Fibroblast of mammary gland (primary cell): ENCODE results near the gene ZBTB34.

ENCODE experiments used
- DNase-seq: peaks from one replicate; pipeline ENCODE4 v3.0.0-alpha.2; 2010; ENCODE audit warnings: low read depth
- H3K4me3 ChIP-seq: 2 replicates; pipeline ENCODE4 v1.5.1; 2011; ENCODE audit warnings: low read depth, mild to moderate bottlenecking, low read length, moderate library complexity; ENCODE audit not compliant: control insufficient read depth
- TF ChIP-seq, protein P1 (sequence below): conservative IDR thresholded peaks from 2 replicates; pipeline ENCODE4 v1.5.1; 2011; ENCODE audit warnings: low read depth, low read length, inconsistent platforms; ENCODE audit not compliant: control insufficient read depth, insufficient read depth

ZBTB34 gene

DNA sequence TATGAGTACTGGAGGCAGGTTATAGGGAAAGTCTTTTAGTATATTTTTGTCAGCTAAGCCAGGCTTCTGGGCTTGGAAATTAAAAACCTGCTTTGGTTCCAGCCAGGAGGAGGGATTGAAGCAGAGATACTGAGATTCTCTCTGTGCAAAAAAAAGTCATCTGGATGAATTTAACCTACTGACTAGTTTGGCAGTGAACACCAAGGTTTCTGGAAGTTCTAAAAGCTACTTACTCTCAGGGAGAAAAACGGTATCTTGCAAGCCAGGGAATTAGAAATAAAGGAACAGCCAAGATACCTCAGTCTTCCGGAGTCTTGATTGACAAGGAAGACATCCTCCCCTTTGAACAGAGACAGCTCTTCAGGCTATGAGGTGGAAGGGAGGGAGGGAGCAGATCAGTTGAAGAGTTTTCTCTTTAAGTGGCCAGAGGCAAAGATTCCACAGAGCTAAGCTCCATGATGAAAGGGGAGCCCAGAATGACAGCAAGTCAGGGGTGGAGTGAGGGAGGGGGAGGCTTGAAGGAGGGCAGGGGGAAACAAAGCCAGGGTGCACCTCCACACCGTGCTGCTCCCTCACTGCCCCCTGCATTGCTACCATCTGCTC is 8.3 kb upstream of the ZBTB34 start:
- no peak overlapping the region for H3K4me3 ChIP-seq
- DNase-seq = no peak
- TF ChIP-seq, protein P1, sequence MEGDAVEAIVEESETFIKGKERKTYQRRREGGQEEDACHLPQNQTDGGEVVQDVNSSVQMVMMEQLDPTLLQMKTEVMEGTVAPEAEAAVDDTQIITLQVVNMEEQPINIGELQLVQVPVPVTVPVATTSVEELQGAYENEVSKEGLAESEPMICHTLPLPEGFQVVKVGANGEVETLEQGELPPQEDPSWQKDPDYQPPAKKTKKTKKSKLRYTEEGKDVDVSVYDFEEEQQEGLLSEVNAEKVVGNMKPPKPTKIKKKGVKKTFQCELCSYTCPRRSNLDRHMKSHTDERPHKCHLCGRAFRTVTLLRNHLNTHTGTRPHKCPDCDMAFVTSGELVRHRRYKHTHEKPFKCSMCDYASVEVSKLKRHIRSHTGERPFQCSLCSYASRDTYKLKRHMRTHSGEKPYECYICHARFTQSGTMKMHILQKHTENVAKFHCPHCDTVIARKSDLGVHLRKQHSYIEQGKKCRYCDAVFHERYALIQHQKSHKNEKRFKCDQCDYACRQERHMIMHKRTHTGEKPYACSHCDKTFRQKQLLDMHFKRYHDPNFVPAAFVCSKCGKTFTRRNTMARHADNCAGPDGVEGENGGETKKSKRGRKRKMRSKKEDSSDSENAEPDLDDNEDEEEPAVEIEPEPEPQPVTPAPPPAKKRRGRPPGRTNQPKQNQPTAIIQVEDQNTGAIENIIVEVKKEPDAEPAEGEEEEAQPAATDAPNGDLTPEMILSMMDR = no peak

DNA sequence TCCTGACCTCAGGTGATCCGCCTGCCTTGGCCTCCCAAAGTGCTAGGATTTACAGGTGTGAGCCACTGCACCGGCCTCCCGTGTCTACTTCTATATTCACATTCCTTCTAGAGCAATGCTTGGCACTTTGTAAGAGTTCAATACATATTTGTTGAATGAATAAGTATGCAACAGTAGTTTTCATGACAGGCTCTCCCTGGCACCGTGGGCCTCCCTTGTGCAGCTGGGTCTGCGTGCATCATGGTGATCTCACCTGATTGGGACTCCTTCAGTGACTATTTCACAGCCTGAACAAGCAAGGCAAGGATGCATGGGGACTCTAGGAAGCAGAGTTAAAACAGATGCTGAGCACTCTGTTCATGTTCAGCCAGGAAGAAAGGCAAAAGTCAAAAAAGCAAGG is 6.8 kb upstream of the ZBTB34 start:
- no peak for DNase-seq
- H3K4me3 ChIP-seq = no peak overlapping the region
- TF ChIP-seq, protein P1 = no peak

DNA sequence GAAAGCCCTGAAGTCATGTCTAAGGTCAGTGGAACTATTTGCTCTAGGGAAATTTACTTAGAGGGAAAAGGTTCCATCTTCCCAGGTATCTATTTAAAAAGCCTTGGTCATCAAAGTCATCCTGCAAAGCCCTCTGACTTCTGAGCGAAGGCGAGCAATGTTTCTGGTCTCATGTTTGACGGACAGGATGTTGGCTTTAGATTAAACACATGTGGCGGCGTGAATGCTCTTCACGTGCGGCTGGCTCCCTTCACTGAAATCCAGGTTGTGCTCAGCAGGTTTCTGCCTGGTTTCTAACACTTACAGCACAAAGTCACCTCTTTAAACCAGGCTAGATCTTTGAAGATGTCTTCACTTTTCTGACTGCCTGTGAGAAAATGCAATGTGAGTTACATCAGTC is 5.7 kb upstream of the ZBTB34 start:
- no peak overlapping the region for H3K4me3 ChIP-seq
- TF ChIP-seq, protein P1 = no peak
- DNase-seq = no peak

DNA sequence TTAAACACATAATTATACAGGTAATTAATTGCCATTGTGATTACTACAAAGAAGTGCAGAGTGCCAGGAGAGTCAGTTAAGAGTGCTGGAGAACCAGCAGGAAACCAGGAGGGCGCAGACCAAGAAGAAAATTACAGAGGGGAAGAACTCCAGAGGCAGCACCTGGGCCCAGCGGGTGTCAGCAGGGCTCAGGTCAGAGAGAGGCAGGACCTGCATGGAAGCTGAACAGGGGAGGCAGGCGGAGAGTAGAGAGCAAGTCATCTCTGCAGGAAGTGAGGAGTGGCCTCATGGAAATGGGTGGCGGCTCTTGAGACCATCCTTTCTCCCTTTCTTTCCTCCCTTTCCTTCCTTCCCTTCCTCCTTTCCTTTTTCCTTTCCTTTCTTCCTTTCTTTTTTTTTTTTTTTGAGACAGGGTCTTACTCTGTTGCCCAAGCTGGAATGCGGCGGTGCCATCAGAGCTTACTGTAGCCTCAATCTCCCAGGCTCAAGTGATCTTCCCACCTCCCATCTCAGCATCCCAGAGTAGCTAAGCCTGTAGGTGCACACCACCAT is 4.0 kb upstream of the ZBTB34 start:
- TF ChIP-seq, protein P1 = no peak
- H3K4me3 ChIP-seq = no peak overlapping the region
- DNase-seq = no peak

DNA sequence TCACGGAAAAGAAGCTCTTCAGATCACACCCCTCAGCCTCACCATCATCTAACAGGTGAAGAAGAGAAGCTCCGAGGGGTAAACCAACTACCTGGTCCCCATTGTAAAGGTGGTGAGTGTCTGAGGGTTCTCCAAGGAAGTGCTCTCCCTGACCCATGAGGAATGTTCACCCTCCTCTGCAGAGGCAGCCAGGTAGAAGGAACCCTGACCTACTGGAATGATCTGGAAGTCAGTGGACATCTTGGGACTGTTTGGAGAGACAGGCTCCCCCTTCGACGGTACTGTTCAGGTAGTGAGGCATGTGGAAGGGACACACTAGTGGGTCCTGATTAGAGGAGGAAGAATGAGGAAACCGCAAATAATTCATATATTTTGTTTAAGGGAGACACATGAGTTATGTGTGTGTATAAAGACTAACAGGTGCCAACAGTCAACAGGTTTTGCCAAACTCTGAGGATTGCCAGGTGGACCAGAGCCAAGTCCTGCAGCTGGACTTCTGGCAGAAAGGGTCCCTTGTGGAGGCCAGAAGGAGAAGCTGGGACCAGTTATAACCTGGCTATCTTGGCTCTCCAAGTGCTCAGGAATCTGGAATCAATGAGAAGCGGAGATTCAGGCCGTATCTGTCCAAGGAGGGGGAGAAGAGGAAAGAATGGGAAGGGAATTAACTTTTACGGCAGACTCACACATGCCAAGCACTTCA is 3.0 kb upstream of the ZBTB34 start:
- TF ChIP-seq, protein P1 = no peak
- H3K4me3 ChIP-seq = no peak overlapping the region
- DNase-seq = no peak

DNA sequence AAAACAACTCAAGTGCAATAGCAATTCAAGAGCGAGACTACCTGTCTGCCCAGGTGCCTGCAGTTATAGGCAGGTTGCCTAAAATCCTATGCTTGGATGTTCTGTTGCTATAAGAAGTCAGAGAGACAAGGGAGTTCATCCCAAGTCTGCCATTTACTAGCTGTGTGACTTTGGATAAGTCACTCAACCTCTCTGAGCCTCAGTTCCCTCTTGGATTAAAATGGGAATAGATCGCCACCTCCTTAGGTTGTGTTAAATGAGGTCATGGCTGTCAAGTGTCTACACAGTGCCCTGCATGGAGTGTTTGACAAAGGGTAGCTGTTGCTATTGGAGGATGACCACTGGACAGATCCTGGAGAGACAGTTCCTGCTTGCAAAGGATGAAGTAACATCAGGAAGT is 1.3 kb upstream of the ZBTB34 start:
- H3K4me3 ChIP-seq = no peak overlapping the region
- TF ChIP-seq, protein P1 = no peak

More for the DNA sequence above, 1.3 kb upstream of the ZBTB34 start:
- no peak for DNase-seq
